Epidermal melanocyte (primary cell): ENCODE data around the gene HSPBP1.
A peak's percentile ranks its signal among the peaks of the same experiment; 100 is the strongest.

Source experiments
- DNase-seq: peaks from one replicate; pipeline ENCODE4 v3.0.0; 2011; ENCODE audit warnings: low spot score; ENCODE audit not compliant: insufficient read length

Gene HSPBP1

DNA sequence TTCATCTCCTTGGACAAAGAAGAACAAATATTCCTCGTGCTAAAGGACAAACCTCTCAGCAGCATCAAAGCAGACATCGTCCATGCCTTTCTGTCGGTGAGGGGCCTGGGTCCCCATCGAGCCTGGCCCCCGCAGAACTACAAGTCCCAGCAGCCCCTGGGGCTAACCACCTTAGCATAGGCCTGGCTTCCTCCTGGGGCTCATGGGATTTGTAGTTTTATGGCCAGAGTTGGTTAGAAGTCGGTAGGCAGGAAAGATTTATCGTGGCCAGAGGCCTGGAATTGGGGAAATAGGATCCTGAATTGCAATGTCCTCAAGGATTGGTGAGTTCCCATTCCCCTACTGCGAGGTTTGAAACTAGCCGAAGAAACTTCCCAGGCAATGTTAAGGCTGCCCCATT is 25.6 kb upstream of the HSPBP1 start:
- DNase-seq = peak; percentile 59

DNA sequence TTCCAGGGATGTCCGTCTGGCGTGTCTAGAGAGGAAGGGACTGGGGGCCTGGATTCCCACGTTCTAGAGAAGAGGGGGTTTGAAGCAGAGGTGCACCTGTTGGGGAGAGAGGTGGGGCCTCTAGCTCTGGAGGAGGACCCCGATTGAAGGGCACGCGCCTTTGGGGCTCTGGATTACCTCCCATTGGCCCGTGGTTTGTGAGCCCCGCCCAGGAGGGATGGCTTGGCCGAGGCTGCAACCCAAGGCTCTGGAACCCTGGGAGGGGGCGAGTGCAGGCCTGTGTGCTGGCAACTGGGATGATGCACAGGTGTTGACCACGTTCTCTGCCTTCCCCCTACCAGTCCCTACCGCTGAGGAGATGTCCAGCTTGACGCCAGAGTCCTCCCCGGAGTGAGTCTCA is 25.1 kb upstream of the HSPBP1 start:
- DNase-seq = peak; percentile 11

DNA sequence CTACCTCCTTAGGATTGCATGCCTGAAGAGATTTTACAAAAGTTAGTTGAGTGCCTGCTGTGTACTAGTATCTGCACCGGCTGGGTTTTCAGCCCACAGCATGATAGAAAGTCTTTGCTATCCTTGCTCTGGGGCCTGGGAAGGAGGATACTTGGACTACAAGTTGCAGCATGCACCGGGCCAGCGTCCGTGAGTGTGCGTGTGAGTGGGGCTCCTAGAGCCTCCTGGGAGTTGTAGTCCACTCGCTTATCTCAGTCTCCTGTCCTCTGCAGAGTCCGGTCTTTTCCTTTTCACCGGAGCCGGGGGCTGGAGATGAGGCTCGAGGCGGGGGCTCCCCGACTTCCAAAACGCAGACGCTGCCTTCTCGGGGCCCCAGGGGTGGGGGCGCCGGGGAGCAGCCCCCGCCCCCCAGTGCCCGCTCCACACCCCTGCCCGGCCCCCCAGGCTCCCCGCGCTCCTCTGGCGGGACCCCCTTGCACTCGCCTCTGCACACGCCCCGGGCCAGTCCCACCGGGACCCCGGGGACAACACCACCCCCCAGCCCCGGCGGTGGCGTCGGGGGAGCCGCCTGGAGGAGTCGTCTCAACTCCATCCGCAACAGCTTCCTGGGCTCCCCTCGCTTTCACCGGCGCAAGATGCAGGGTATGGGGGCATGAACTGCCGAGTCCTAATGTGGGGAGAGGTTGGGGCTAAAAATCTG is 24.5 kb upstream of the HSPBP1 start:
- peak; percentile 14 for DNase-seq

DNA sequence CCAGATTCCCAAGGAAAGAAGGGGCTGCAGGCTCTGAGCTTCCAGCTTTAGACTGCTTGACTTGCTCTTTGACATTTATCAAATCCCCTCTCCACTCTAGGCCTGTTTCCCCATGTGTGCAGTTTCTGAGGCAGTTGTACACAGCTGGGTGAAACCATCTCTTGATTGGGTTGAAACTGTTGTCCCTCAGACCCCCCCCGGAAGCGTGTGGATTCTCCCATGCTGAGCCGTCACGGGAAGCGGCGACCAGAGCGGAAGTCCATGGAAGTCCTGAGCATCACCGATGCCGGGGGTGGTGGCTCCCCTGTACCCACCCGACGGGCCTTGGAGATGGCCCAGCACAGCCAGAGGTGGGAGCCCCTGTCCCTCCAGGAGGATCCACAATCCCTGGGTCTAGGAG is 23.6 kb upstream of the HSPBP1 start:
- peak; percentile 9 for DNase-seq

DNA sequence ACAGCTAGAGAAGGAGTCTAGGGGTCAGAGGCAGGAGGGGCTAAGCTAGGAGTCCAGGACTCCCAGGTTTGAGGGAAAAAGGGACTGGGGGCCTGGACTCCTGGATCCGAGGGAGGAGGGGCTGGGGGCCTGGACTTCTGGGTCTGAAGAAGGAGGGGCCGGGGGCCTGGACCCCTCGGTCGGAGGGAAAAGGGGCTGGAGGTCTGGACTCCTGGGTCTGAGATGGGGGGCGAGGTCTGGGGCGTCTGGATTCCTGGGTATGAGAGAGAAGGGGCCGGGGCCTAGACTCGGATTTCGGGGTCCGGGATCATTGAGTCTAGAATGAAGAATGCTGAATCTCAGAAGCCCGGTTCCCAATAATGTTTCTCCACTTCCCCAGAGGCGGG is 22.4 kb upstream of the HSPBP1 start:
- DNase-seq = peak; percentile 5

DNA sequence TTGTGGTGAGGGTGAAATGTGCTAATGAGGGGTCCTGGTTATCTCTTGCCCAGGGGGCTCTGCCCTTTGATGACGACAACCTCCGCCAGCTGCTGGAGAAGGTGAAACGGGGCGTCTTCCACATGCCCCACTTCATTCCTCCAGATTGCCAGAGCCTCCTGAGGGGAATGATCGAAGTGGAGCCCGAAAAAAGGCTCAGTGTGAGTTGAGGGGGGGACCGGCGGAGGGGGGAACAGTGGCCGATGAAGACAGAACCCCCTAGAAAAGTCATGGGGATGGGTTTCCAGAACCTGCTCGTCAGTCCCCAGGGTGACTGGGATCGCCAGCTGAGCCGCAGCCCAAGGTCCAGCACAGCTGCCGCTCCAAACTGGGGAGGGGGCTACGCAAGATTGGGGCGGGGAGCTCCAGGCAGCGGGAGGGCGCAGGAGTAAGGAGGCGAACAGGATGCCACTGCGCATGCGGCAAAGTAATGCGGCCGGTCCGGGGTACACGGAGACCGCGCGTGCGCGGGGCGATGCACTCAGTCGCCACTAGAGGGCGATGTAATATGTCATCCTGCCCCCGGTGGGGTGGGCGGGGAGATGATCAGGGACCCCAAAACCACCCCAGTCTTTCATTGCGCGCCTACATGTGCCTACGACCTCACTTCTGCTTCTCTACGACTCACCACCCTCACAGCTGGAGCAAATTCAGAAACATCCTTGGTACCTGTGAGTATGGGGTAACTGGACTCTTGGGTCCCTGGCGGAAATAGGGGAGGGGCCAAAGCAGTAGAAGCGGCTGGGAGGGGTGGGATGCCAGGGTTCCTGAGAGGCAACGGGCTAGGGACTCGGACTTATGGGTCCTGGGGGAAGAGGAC is 21.8 kb upstream of the HSPBP1 start:
- DNase-seq = peak; percentile 100

DNA sequence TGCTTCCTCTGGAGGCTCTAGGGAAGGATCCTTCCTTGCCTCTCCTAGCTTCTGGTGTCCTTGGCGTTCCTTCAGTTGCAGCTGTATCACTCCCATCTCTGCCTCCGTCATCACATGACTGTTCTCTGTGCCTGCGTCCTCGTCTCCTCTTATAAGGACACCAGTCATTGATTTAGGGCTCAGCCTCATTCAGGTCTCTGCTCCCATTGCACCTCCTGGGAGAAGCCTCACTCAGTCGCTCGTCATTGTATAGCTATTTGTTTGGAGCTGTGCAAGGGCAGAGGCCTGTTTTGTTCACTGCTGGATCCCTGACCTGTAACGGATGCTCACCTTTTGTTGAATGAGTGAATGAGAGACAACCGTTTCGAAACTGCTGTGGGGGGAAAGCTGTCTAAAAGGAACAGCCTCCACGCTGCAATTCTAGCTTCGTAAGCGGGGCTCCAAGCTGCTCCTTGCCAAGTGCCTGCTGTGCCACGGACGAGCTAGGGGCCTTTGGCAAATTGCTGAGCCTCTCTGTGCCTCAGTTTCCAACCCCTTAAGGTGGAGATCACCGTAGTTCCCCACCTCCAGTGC is 21.1 kb upstream of the HSPBP1 start:
- DNase-seq = no peak

DNA sequence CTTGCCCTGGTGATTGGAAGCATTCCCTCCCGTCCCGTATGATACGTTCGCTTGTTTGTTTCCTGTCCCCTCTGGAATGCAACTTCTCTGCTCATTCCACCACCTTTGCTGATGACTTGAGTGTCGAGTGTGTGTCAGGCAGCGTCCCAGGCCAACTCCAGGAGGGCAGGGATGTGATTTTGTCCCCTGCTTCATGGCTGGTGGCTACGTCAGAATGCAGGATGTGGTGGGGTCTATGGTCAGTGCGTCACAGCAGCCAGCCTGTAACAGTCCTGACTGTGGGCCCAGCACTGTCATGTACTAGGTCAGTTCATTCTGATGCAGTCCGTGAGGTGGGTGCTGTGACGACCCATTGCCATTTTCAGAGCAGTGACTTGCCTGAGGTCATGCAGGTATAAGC is 20.1 kb upstream of the HSPBP1 start:
- DNase-seq = peak; percentile 5

DNA sequence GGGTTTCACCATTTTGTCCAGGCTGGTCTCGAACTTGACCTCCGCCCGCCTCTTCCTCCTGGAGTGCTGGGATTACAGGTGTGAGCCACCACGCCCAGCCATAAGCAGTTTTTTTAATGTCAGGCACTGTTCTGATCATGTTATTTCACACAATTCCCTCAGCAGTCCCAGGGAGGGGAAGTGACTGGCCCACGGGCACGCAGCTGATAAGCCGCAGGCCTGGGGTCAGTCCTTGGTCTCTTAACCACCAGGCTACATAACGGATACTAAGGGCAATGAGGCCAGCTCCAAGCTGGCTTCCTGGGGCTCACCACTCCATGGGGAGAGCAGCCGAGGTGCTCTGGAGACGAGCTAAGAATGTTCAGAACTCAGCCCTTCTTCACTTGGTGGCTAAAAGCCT is 17.4 kb upstream of the HSPBP1 start:
- no peak for DNase-seq

DNA sequence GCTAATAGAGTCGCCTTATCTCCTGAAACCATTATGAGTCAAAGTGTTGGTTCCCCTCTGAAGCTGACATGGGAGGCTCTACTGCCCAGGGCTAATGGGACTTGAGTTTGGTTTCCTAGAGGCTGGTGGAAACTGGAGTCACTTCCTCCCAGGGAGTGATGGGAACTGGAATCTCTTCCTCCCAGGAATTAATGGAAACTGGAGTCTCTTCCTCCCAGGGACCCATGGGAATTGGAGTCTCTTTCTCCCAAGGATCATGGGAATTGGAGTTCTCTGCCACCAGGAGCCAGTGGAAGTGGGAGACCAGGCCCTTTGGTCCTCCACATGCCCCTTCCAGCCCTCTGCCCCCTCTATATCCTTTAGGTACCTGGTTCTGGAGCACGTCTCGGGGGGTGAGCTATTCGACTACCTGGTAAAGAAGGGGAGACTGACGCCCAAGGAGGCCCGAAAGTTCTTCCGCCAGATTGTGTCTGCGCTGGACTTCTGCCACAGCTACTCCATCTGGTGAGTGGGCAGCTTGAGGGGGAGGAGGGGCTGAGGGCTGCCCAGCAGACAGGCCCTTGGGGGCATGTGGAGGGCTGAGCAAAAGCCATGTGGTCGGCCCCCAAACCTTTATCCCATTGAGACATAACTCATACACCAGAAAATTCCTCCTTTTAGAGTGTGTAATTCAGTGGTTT is 9.3 kb upstream of the HSPBP1 start:
- no peak for DNase-seq

DNA sequence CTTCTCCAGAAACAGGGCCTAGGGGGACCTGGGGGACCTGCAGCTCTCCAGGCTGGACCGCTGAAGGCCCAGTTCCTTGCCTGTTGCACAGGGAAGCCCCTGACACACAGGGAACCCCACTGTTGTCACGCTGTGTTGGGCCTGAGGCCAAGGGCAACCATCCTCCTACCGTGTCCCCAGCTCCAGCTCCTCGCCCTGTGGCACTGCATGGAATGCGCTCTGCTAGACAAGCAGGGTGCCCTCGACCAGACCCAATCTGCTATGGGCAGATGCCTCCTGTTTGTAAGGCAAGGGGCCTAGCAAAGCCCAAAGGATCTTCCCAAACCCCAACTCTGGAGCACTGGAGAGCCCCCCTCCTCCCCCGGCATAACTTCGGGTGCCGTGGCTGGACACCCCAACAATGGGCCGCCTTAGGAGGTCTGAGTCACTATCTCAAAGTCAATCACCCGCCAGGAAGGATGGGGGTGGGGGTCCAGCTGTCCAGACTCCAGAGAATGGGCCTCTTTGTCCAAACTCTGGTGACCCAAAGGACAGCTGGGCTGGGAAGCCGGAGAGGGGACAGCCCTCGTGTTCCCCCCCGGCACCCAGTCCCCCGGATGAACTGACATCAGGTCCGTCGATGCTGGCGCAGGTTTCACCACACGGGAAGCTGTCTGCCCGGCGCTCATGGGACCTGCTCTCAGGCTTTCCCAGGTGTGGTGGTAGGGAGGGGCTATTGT is 7.6 kb upstream of the HSPBP1 start:
- no peak for DNase-seq

DNA sequence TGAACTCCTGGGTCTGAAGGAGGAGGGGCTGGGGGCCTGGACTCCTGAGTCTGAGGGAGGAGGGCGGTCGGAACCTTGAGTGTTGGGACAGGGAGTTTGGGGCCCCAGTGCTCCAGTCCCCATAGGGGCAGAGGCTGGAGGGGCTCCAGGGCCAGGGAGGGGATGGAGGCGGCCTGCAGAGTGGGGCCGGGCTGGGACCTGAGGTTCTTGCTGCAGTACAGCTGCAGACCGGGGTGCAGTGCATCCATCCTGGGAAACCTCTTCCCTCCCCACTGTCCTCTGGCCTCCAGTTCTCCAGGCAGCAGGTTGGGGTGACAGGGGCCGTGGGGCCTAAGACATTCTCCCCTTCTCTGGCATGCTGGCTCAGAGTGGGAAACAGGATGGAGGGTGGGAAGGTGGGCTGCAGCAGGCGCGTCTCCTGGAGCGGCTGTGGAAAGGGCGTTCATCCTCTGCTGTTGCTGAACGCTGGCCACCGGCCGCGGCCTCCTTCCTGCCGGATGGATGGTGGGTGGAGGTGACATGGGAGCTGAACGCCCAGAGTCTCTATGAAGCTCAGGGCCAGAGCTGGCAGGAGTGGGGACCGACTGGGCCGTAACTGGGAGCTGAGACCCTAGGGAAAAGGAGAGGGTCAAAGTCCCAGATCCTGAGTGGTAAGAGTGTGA is 5.5 kb upstream of the HSPBP1 start:
- DNase-seq = no peak

DNA sequence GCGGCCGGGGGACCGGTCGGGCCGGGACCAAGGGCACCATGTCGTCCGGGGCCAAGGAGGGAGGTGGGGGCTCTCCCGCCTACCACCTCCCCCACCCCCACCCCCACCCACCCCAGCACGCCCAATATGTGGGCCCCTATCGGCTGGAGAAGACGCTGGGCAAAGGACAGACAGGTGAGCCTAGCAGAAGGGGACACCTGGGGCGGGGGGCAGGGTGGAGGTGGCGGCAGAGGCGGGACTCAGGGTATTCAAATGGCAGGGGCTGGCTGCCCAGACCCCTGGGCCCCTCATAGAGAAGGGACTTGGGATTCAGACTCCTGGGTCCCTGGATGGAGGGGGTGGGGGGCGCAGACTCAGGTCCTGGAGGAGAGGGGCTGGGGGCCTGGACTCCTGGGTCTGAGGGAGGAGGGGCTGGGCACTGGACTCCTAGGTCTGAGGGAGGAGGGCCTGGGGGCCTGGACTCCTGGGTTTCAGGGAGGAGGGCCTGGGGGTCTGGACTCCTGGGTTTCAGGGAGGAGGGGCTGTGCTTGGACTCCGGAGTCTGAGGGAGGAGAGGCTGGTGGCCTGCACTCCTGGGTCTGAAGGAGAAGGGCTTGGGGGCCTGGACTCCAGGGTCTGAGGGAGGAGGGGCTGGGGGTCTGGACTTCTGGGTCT is 4.6 kb upstream of the HSPBP1 start:
- DNase-seq = no peak

DNA sequence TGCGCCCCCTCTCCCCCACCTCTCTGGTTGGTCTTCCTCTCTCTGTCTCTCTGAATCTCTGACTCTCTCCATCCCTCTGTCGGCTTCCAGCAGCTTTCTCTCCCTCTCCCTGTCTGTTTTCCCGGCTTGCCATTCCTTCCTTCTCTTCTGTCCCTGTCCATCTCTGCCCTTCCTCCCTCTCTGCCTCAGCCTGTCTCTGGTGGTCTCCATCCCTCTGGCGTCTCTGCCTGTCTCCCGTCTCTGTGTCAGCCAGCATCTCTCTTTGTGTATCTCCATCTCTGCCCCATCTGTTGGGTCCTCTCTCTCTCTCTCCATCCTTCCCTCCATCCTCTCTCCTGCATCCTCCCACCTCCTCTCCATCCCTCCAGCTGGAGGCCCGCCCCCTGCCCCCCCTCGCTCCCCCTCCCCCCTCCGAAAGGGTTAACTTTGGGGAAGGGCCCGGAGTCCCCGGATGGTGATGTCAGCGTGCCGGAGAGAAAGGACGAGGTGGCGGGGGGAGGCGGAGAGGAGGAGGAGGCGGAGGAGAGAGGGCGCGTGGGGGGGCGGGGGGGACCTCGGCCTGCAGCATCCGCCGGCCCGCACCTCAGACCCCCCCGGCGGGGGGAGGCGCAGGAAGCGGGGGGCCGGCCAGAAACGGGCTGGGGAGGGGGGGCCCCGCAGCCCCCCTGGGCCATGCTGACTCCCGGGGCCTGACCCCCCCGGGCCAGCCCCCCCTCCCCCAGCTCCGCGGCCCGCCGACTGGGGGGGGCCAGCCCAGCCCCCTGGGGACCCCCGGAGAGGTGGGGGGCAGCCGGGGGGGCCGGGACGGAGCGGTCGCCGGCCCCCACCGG is 3.9 kb upstream of the HSPBP1 start, which contains the start of gene BRSK1:
BRSK1 (plus strand) TSS at position 450 of the 830 bp plus-strand sequence. CDS start 446 bp downstream, outside the sequence.
- peak; percentile 49 for DNase-seq

DNA sequence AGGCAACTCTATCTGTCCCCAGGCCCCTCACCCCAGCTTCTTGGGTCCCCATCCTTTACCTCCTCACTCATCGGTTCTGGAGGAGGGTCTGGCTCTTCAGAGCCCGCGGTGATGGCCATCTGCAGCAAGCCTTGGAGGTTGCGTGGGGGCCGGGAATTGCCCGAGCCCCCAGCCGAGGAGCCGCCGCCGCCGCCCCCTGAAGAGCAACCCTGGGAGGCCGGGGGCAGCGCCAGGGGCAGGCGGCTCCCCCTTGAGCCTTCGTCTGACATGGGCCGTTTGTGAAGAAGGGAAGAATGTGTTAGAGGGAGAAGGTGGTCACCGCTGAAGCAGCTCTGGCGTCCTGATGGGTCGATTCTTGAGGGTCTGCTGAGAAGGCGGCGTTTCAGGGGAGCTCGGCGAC is 570 bp downstream of the HSPBP1 start:
- DNase-seq = no peak

DNA sequence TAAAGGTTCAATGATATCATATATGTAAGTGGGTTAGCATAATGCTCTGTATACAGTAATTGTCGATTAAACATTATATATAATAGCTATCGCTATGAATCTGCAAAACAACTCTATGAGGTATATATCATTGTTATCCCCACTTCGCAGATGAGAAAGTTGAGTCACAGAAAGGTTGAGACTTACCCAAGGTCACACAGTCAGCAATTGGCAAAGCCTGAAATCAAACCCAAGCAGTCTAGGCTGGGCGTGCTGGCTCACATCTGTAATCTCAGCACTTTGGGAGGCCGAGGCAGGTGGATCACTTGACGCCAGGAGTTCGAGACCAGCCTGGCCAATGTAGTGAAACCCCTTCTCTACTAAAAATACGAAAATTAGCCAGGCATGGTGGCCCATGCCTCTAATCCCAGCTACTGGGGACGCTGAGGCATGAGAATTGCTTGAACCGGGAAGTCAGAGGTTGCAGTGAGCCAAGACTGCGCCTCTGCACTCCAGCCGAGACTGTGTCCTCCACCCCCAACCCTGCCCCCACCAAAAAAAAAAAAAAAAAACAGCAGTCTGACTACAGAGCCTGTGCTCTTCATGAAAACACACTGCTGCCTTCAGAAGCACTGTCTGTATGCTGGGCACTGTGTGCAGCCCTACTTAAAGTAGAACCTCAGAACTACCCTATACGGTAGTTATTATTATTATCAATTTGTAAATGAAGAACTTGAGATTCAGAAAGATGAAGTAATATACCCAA is 1.3 kb downstream of the HSPBP1 start:
- DNase-seq = no peak

DNA sequence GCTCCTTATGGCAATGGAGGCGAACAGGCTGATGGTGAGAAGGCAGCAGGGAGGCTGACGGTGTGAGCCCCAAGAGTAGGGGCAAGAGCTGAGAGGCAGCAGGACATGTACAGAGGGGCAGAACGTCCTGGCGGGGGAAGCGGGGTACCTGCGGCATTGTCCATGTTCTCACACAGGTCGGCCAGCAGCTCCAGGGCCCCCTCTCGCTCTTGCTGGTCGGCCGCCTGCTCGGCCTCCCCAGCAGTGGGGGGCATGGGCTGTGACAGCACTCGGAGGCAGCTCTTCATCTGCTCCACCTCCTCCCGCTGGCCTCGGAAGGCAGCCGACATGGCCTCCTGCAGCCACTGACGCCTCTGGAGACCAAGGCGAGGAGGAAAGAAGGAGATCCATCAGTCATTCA is 2.4 kb downstream of the HSPBP1 start:
- no peak for DNase-seq

DNA sequence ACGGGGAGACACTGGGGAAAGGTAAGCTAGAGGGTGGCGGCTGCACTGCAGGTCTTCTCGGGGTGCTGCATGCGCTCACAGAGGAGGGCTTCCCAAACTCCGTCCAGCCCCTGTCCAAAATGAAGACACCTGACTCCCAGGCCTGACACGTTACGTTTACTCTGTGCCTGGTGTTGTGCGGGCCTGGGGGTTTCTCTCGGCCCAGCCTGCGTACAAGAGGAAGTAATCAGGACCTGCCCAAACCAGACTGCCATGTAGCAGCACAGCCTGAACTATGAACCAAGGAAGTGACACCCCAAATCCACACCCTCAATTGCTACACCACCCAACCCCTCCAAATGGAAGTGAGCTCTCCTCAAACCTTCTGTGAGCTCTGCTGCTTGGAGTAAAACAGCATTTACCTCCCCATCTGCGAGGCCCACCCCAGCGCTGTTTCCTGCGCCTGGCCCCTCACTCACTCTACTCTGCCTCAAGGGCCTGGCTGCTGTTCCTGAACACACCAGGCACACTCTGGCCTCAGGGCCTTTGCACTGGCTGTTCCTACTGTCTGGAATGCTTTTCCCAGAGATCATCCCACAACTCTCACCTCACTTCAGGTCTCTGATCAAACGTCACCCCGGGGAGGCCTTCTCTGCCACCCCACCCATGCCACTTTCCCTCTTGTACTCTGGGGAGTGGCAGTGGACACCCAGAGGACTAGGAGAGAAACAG is 3.0 kb downstream of the HSPBP1 start:
- DNase-seq = no peak
